ENCODE data around the gene WDR41.
"Not testable (repeated sequence)": the region's sequence is repeated elsewhere in the genome, so short reads cannot be mapped to it uniquely, and the experiment has no call there.

WDR41 gene

DNA sequence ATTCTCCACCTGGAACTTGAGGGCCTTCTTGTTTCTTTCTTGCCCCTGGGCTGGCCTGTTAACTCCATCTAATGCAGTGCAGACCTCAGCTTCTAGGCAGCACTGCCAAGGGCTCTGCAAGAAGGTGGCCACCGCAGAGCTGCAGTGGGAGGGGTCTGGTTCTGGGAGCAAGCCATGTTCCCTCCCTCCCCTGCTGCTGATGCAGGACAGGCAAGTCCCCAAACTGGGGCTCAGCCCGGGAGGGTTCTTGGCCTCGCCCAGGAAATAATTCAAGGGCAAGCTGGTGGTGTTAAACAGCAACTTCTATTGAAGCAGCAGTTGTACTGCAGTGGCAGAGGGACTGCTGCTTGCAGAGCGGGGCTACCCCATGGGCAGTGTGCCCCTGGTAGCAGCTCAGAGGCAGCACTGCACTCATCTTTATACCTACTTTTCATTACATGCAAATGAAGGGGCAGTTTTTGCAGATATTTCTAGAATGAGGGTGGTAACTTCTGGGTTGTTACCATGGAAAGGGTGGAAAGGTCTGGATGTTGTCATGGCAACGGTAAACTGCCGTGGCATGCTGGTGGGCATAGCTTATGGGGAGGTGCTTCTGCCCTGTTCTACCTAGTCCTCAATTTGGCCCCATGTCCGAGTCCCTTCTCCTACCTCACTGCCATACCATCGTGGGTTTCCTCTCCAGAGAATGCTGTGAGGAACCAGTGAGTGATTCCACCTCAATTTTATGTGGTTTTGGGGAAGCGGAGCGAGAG lies 82.1 kb downstream of the WDR41 start:
- DNase-seq (ENCODE audit: low read depth in 3 of 3, low spot score in 1 of 3) = no peak

DNA sequence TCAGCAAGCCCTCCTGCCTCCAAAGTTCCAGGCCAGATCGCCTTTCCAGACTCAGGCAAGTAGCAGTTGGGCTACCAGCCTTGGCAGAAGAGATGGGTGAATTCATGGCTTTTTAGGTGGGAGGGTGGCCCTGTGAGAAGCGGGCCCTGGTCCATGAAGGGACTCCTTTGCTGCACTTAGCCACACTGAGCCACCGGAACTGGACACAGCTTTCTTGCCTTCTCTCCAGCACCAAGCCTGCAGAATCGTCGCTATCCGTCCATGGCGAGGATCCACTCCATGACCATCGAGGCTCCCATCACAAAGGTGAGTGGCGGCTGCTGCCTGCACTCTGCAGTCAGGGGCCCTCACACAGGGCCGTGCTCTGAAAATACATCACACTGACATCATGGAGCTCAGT lies 85.0 kb downstream of the WDR41 start:
- DNase-seq (ENCODE audit: low read depth in 3 of 3, low spot score in 1 of 3) = no peak

DNA sequence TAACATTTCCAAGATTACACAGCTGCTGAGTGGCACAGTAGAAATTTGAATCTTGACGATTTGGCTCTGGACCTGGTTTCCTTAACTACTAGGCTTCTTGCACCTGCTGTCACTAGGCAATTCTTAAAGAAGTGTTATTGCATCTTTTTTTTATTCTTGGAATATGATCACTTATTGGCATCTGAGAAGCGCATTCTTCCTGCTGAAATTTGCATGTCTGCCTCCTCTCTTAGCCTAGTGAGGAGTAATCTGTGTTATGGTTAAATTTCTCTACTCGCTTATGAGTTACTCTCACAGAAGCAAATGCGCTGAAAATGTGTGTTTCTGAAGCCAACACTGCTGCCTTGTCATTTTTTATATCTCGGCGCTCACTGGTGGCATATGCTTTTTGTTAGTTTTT lies 89.3 kb downstream of the WDR41 start:
- no peak for DNase-seq (ENCODE audit: low read depth in 3 of 3, low spot score in 1 of 3)

DNA sequence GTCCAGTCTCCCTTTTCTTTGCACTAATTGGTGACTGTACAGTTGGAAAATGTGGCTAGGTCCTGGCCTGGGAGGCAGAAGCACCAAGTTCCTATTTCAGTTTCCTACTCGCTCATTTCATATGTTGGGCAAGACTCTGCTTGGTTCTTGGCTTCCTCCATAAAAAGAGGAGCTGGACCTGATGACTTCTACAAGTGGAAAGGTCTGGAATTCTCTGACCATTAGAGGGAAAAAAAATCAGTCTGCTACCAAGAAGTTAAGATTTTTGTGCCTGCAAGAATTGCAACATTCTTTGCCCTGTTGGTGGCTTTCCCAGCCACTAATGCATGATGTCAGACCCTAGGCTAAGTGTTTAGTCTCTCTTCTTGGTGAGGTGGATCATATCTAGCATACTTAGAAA lies 91.5 kb downstream of the WDR41 start:
- no peak for DNase-seq (ENCODE audit: low read depth in 3 of 3, low spot score in 1 of 3)

DNA sequence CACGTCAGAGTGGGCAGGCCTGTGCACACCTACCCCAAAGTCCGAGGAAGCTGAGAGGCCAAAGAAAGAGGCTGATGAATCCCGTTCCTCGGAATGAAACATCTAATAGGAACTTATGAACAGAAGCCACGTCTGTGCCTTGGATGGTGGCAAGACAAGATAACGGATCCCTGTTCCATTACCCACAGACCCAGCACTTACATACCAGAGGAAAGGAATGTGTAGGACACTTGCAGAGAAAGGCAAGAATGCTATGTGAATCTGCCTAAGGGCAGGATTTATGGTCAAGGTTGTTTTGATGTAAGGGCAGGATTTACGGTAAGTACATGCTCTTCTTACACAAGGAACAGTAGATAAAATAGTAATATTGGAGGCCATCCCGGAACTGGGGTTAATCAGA lies 93.2 kb downstream of the WDR41 start:
- DNase-seq (ENCODE audit: low read depth in 3 of 3, low spot score in 1 of 3) = no peak

DNA sequence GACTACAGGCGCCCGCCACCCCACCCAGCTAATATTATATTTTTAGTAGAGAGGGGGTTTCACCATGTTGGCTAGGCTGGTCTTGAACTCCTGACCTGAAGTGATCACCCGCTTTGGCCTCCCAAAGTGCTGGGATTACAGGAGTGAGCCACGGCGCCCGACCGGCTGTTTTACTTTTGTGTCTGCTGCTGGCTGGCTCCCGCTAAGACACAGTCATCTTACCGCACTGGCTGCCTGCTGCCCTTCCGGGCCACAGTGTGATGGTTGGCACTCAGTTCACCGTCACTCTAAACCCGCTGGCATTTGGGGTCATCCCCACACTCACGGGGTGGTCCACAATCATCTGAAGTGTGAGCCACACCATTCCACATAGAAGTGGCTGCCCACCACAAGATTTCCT lies 93.7 kb downstream of the WDR41 start:
- DNase-seq (ENCODE audit: low read depth in 3 of 3, low spot score in 1 of 3) = no peak

DNA sequence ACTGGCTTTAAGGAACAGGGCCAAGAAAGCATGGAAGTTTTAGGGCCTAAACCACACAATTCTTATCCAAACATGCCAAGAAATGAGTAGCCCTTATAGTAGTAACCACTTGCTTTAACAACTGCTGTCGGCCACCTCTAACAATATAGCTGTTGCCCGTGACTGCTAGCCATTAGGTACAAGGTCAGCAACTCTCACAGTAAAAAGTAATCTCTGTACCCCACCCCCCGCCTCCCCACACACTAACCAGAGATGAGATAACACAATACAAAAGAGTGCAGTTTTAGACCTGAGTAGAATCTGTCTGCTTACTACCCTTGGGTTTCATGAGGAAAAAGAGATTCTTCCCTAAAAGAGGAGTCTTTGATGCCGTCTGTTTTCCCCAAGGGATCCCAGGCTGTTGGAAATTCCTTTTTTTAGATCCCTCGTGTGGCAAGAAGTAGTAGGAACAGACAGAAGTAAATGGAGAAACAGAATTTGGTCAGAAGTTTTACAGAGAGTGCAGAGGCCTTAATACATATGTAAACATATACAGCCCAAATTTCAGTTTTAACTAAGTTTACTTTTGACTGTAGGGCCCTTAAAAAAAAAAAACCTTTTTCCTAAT lies 94.3 kb downstream of the WDR41 start:
- no peak for DNase-seq (ENCODE audit: low read depth in 3 of 3, low spot score in 1 of 3)

DNA sequence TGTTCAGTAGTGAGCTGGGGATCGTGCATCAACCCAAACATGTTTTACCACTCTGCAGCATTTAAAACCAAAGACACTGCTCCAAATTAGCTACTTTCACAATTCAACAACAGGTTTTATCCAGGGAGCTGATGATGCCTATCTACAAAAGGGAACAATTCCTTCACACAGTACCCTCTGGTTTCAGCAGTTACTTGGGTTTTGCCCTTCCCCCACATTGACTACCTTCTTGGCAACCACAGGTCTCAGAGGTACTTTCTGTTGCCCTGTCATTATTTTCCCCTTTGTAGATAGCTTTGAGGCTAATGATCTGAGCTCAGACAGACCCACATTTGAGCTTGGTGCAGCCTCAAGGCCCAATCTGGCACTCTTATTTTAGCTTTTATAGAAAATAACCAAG lies 96.1 kb downstream of the WDR41 start:
- no peak for DNase-seq (ENCODE audit: low read depth in 3 of 3, low spot score in 1 of 3)

DNA sequence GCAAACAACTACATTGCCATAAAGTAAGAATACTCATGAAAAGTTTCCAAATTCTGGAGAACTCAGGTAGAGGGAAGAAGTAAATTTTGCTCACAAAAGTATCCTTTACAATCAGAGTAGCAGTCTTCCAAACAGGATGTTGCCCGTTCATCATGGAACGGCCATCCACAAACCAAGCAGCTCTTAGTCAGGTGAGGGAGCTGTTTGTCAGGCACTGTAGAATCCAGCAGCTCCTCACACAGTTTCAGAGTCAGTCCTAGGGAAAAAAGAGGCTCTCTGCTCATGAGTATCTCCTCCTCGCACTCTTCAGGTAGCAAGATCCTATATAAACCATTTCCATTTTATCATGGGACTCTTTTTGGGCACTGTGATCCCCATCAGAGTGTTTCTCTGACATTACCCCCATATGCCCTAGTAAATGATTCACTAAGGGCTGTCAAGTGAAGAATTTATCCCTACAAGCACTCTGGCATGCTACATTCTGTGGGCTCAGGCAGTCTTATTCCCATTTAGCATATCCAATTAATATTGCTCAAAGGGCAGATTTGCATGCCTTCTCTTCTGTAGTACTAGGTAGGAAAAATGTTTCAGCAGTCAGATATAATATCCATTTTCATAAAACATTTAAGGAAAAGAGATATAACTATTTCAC lies 97.9 kb downstream of the WDR41 start:
- DNase-seq (ENCODE audit: low read depth in 3 of 3, low spot score in 1 of 3) = no peak

DNA sequence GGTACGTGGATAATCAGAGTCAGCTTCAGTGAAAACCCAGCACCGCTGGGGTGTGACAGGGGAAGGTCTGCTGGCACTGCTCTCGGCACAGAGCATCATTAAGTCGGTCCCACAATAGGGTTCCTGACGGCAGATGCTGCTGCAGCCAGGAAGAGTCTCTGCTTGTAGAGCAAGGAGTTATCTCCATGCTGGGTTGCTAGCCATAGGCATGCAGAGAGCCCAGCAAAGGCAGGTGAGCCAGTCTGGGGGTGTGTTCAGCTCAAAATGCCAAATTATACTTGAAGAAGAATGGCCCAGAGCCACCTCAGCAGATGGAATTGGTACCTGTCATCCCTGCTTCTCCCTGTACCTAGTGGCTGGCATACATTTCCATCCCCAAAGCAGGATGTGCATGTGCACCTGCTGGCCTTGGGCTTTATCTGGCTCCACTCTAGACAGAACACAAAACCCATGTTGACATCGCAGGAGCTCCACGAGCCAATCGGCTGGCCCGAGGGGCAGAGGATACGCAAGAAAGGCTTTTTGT lies 100.8 kb downstream of the WDR41 start:
- no peak for DNase-seq (ENCODE audit: low read depth in 3 of 3, low spot score in 1 of 3)

DNA sequence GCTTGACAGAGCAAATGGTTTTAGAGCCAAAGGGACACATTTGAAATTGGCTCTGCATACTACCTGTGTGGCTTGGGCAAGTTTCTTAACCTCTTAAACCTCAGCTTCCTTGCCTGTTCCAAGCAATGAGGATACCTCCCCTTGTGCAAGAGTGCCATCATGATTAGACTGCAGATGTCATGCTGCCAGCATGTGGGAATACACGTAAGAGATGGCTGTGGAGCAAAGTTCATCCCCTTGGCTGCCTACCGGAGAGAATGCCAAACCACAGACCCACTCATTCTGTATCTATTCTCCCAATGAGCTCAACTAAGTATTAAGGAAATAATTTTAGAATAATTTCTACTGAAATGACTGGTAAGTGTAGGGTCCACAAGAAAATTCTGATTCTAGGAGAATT lies 101.3 kb downstream of the WDR41 start:
- no peak for DNase-seq (ENCODE audit: low read depth in 3 of 3, low spot score in 1 of 3)

DNA sequence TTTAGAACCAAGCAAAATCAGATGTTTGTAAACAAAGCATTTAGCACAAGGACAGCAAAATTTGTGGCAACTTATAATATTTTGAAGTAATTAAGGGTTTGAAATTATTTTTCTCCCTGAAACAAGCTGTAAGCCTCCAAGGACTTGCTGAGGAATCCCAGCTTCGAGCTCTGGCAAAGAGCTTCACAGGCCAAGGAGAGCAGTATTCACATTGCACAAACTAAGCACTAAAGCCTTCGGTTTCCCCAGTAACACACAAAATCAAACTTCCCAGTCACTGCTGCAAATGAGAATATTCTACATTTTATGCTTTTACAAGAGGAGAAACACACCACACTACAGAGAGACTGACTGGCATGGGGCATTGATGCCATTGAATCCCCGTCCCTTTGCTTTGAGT lies 101.9 kb downstream of the WDR41 start:
- no peak for DNase-seq (ENCODE audit: low read depth in 3 of 3, low spot score in 1 of 3)

DNA sequence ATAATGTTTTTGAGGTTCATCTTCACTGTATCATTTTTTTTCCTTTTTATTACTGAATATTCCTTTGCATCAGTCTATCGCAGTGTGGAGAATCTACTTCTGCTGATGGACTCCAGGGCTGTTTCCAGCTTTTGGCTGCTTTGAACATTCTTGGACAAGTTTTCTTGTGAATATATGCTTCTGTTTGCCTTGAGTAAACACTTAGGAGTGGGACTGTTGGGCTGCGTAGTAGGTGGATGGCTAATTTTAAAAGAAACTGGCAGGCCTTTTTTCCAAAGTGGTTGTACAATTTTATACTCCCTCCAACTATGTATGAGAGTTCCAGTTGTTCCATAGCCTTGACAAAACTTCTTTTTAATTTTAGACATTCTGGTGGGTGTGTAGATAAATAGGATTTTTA lies 102.4 kb downstream of the WDR41 start:
- DNase-seq (ENCODE audit: low read depth in 3 of 3, low spot score in 1 of 3) = no peak

DNA sequence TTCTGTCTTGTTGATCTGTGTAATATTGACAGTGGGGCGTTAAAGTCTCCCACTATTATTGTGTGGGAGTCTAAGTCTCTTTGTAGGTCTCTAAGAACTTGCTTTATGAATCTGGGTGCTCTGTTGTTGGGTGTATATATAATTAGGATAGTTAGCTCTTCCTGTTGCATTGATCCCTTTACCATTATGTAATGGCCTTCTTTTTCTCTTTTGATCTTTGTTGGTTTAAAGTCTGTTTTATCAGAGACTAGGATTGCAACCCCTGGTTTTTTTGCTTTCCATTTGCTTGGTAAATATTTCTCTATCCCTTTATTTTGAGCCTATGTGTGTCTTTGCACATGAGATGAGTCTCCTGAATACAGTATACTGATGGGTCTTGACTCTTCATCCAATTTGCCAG lies 105.8 kb downstream of the WDR41 start:
- DNase-seq (ENCODE audit: low read depth in 3 of 3, low spot score in 1 of 3) = not testable (repeated sequence)

DNA sequence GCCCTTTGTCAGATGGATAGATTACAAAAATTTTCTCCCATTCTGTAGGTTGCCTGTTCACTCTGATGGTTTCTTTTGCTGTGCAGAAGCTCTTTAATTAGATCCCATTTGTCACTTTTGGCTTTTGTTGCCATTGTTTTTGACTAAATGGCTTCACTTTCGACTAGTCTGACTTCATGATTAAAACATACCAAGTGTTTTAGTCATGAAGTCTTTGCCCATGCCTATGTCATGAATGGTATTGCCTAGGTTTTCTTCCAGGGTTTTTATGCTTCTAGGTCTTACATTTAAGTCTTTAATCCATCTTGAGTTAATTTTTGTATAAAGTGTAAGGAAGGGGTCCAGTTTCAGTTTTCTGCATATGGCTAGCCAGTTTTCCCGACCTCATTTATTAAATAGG lies 108.8 kb downstream of the WDR41 start:
- not testable (repeated sequence) for DNase-seq (ENCODE audit: low read depth in 3 of 3, low spot score in 1 of 3)
